ENCODE data around the gene TANGO2. TPM values are rescaled to one million over a fixed set of nuclear protein-coding genes. Genes with fewer than 3 reads are reported as not detected.

TANGO2 gene
- total RNA-seq, 1 experiment from 2014 or later = 29.6 TPM

Other genes with a start within 250 kb of the TANGO2 start
- 8.9 and 9.6 TPM in 2 replicates for gene GNB1L, start 166.2 kb upstream of the TANGO2 start, total RNA-seq (2014; rRNA removed; shearing (Covaris generic))
- gene RTL10, start 166.2 kb upstream of the TANGO2 start, total RNA-seq (2014; rRNA removed; shearing (Covaris generic)) = 8.5 and 11.7 TPM in 2 replicates
- 91.9 and 130 TPM in 2 replicates for gene COMT, start 79.3 kb upstream of the TANGO2 start, total RNA-seq (2014; rRNA removed; shearing (Covaris generic))
- 112 and 114 TPM in 2 replicates for gene TXNRD2, start 79.3 kb upstream of the TANGO2 start, total RNA-seq (2014; rRNA removed; shearing (Covaris generic))
- 9.3 and 22.7 TPM in 2 replicates for gene ARVCF, start 4.3 kb upstream of the TANGO2 start, total RNA-seq (2014; rRNA removed; shearing (Covaris generic))
- gene DGCR8, start 59.1 kb downstream of the TANGO2 start, total RNA-seq (2014; rRNA removed; shearing (Covaris generic)) = 16.2 and 20.1 TPM in 2 replicates
- 430 and 525 TPM in 2 replicates for gene RANBP1, start 95.0 kb downstream of the TANGO2 start, total RNA-seq (2014; rRNA removed; shearing (Covaris generic))
- gene TRMT2A, start 96.1 kb downstream of the TANGO2 start, total RNA-seq (2014; rRNA removed; shearing (Covaris generic)) = 30.8 and 31.1 TPM in 2 replicates
- gene ZDHHC8, start 110.7 kb downstream of the TANGO2 start, total RNA-seq (2014; rRNA removed; shearing (Covaris generic)) = 4.3 and 8.6 TPM in 2 replicates
- gene CCDC188, start 129.9 kb downstream of the TANGO2 start, total RNA-seq (2014; rRNA removed; shearing (Covaris generic)) = not detected in 2 replicates
- 10.9 and 15.6 TPM in 2 replicates for gene RTN4R, start 247.2 kb downstream of the TANGO2 start, total RNA-seq (2014; rRNA removed; shearing (Covaris generic))